CD14-positive monocyte (primary cell): ENCODE data around the gene BPIFB4. TPM values are rescaled to one million over a fixed set of nuclear protein-coding genes. Genes with fewer than 3 reads are reported as not detected.

Source experiments
- DNase-seq, 3 donors: peaks; one replicate each; pipeline ENCODE4 v3.0.0-alpha.2; 2011 to 2022
- H2AFZ ChIP-seq: 2 replicates; pipeline ENCODE4 v1.6.0; 2012; ENCODE audit warnings: mild to moderate bottlenecking, low read depth, low read length, inconsistent platforms; ENCODE audit not compliant: insufficient read depth, poor library complexity, severe bottlenecking
- H3K27ac ChIP-seq, 2 donors: 1 replicate in 1 of 2; 2 replicates in 1 of 2; pipeline ENCODE4 v1.5.1; 2012 to 2013; ENCODE audit warnings: low read length in 2 of 2, control low read depth in 1 of 2, inconsistent platforms in 1 of 2, low read depth in 1 of 2, mild to moderate bottlenecking in 1 of 2
- H3K27me3 ChIP-seq, 2 donors: one replicate each; pipeline versions ENCODE4 v1.6.0 to v1.6.1; 2011 to 2013; ENCODE audit warnings: low read length in 2 of 2; ENCODE audit not compliant: control insufficient read depth in 2 of 2, insufficient read depth in 2 of 2
- H3K36me3 ChIP-seq, 2 donors: replicated peaks in 1 of 2; 1 replicate in 1 of 2; 2 replicates in 1 of 2; pipeline versions ENCODE4 v1.5.1 to v1.6.1; 2012 to 2013; ENCODE audit warnings: low read length in 2 of 2, control low read depth in 1 of 2, inconsistent platforms in 1 of 2, mild to moderate bottlenecking in 1 of 2; ENCODE audit not compliant: insufficient read depth in 2 of 2, control insufficient read depth in 1 of 2
- H3K4me1 ChIP-seq, 2 donors: 1 replicate in 1 of 2; 2 replicates in 1 of 2; pipeline versions ENCODE4 v1.5.1 to v1.6.1; 2012 to 2013; ENCODE audit warnings: low read length in 2 of 2, control low read depth in 1 of 2, inconsistent platforms in 1 of 2, mild to moderate bottlenecking in 1 of 2, moderate library complexity in 1 of 2; ENCODE audit not compliant: insufficient read depth in 2 of 2, control insufficient read depth in 1 of 2
- H3K4me2 ChIP-seq: replicated peaks from 2 replicates; pipeline ENCODE3; 2012; ENCODE audit warnings: low read length, moderate library complexity, mild to moderate bottlenecking; ENCODE audit not compliant: poor library complexity, severe bottlenecking; ENCODE audit errors: extremely low read depth
- H3K4me3 ChIP-seq, 3 experiments: fragments of 200-600 bp in 1 of 3; sonication (generic) in 1 of 3; replicated peaks in 1 of 3; 1 replicate in 2 of 3; 2 replicates in 1 of 3; pipeline ENCODE4 v1.5.1; 2011 to 2013; ENCODE audit warnings: low read length in 3 of 3, mild to moderate bottlenecking in 3 of 3, control low read depth in 2 of 3, low read depth in 2 of 3, inconsistent platforms in 1 of 3, moderate library complexity in 1 of 3
- H3K79me2 ChIP-seq: 2 replicates; pipeline ENCODE4 v1.6.0; 2012; ENCODE audit warnings: mild to moderate bottlenecking, control low read depth, inconsistent platforms, low read length, moderate library complexity; ENCODE audit not compliant: insufficient read depth
- H3K9ac ChIP-seq: 2 replicates; pipeline ENCODE4 v1.6.0; 2017; ENCODE audit warnings: low read length, mild to moderate bottlenecking; ENCODE audit not compliant: insufficient read depth, poor library complexity, severe bottlenecking
- H3K9me3 ChIP-seq, 2 donors: replicated peaks in 1 of 2; 1 replicate in 1 of 2; 2 replicates in 1 of 2; pipeline versions ENCODE4 v1.5.1 to v1.6.1; 2012 to 2013; ENCODE audit warnings: low read length in 2 of 2, control low read depth in 1 of 2; ENCODE audit not compliant: control insufficient read depth in 1 of 2, insufficient read depth in 1 of 2
- H4K20me1 ChIP-seq: 2 replicates; pipeline ENCODE4 v1.6.0; 2012; ENCODE audit warnings: mild to moderate bottlenecking, low read length, control low read depth, moderate library complexity; ENCODE audit not compliant: insufficient read depth
- H3K27ac Mint-ChIP-seq, 7 donors: one replicate each; pipeline ENCODE4 v1.8.0; 2020; ENCODE audit warnings: mild to moderate bottlenecking in 7 of 7, mixed read lengths in 7 of 7, moderate library complexity in 6 of 7, inconsistent platforms in 2 of 7
- H3K27me3 Mint-ChIP-seq, 3 donors: one replicate each; pipeline ENCODE4 v1.8.0; 2021 to 2022; ENCODE audit warnings: low read depth in 3 of 3, mild to moderate bottlenecking in 3 of 3, mixed read lengths in 3 of 3, moderate library complexity in 3 of 3, inconsistent platforms in 1 of 3
- H3K36me3 Mint-ChIP-seq, 2 donors: one replicate each; pipeline ENCODE4 v1.8.0; 2020; ENCODE audit warnings: mixed read lengths in 2 of 2, inconsistent platforms in 1 of 2, mild to moderate bottlenecking in 1 of 2
- H3K4me1 Mint-ChIP-seq: one replicate; pipeline ENCODE4 v1.8.0; 2020; ENCODE audit warnings: mild to moderate bottlenecking, mixed read lengths
- H3K4me3 Mint-ChIP-seq, 2 donors: one replicate each; pipeline ENCODE4 v1.8.0; 2020; ENCODE audit warnings: mild to moderate bottlenecking in 2 of 2, mixed read lengths in 2 of 2, moderate library complexity in 1 of 2
- H3K9me3 Mint-ChIP-seq, 7 donors: one replicate each; pipeline ENCODE4 v1.8.0; 2020 to 2022; ENCODE audit warnings: mixed read lengths in 7 of 7, mild to moderate bottlenecking in 6 of 7, moderate library complexity in 6 of 7, inconsistent platforms in 2 of 7
- CTCF ChIP-seq: fragments of 200-600 bp; IDR thresholded peaks from one replicate; pipeline ENCODE4 v1.8.0; 2022; ENCODE audit warnings: antibody characterized with exemption, mild to moderate bottlenecking
- WGBS: methylation state at CpG from one replicate; pipeline ENCODE4 v1.1.5; 2013; ENCODE audit warnings: missing lambda C conversion rate; ENCODE audit not compliant: insufficient coverage; 5-methylcytosine and 5-hydroxymethylcytosine counted together
- intact Hi-C, 2 donors: fragments of 100-400 bp; cut with micrococcal nuclease; formaldehyde crosslinking; loops; one replicate each; pipeline versions ENCODE4 v1.15.0 to v1.15.1; 2023
- polyA plus RNA-seq, 3 donors: library from polyadenylated mRNA; depleted of rRNA in 1 of 3; unstranded in 2 of 3; stranded (reverse) in 1 of 3; fragments of 300-500 nt in 2 of 3; fragments of >200 nt in 1 of 3; fragmentation: Illumina TruSeq in 2 of 3; gene quantifications; 1 replicate in 2 of 3; 2 replicates in 1 of 3; pipeline ENCODE4 v1.2.3, GENCODE V29; 2012 to 2021

The BPIFB4 gene
- polyA plus RNA-seq, 3 donors = not detected

- Histone ChIP-seq H3K4me3 (no peak overlapping the region), H3K36me3 (no peaks in the 10 kb centered on the region), H3K9ac (no peak overlapping the region), H3K9me3 (no peaks in the 10 kb centered on the region), H2AFZ (no peak overlapping the region), H3K4me2 (no peak overlapping the region), H3K4me1 (no peaks in the 10 kb centered on the region), H3K27me3 (no peaks in the 10 kb centered on the region), H3K79me2 (no peaks in the 10 kb centered on the region), H3K27ac (no peak overlapping the region), H4K20me1 (no peaks in the 10 kb centered on the region)
- H3K36me3 Mint-ChIP-seq = no peaks in the 10 kb centered on the region
- H3K27me3 Mint-ChIP-seq = peaks cover 0 to 18% (median 4%) of the 10 kb centered on the region in 3 donors
- DNase-seq = no peak
- no peak overlapping the region for H3K27ac Mint-ChIP-seq
- no peak overlapping the region for H3K4me3 Mint-ChIP-seq
- TF ChIP-seq CTCF = no peak
- H3K4me1 Mint-ChIP-seq = no peaks in the 10 kb centered on the region
- intact Hi-C loops = no loop called here
- no CpG with 5 or more reads among the region's 2 CpGs for WGBS
- H3K9me3 Mint-ChIP-seq = no peaks in the 10 kb centered on the region
Measured at GRCh38 chr20:33108661-33109060, 29.2 kb downstream of the BPIFB4 start.

GRCh38 chr20:33110147-33110825 is 30.8 kb downstream of the BPIFB4 start:
- H3K4me2 ChIP-seq = no peak overlapping the region
- H3K79me2 ChIP-seq = no peaks in the 10 kb centered on the region
- intact Hi-C loops = no loop called here
- H3K9me3 ChIP-seq = no peaks in the 10 kb centered on the region
- no peak overlapping the region for H3K9ac ChIP-seq
- WGBS = no CpG with 5 or more reads among the region's 8 CpGs
- H3K27ac Mint-ChIP-seq = no peak overlapping the region
- H3K9me3 Mint-ChIP-seq = peaks cover 0 to 8% (median 3%) of the 10 kb centered on the region in 7 donors
- TF ChIP-seq CTCF = no peak
- no peak overlapping the region for H3K27ac ChIP-seq
- no peaks in the 10 kb centered on the region for H4K20me1 ChIP-seq
- H2AFZ ChIP-seq = no peak overlapping the region
- H3K4me1 Mint-ChIP-seq = no peaks in the 10 kb centered on the region
- H3K4me3 ChIP-seq = no peak overlapping the region
- no peak overlapping the region for H3K4me3 Mint-ChIP-seq
- no peaks in the 10 kb centered on the region for H3K27me3 ChIP-seq
- DNase-seq = no peak
- no peaks in the 10 kb centered on the region for H3K36me3 ChIP-seq
- H3K36me3 Mint-ChIP-seq = no peaks in the 10 kb centered on the region
- H3K4me1 ChIP-seq = no peaks in the 10 kb centered on the region
- peaks cover 3 to 20% (median 4%) of the 10 kb centered on the region in 3 donors for H3K27me3 Mint-ChIP-seq
